ENCODE measurements around the gene NPSR1.

NPSR1 gene

DNA sequence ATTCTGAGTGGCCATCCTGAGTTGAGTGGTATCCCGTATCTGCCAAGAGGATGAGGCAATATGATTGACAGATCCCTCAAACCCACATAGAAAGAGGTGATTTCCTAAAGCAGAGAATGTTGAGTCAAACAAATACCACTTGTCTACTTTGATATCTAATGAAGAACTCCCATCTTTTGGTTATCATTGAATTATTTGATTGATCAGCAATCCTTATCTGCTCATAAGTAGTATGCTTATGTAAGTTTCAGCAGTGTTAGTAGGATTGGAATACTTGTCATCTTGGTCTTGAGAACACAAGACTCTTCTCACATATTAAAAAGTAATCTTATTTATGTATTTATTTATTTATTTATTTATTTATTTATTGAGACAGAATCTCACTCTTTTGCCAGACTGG is 231.9 kb downstream of the NPSR1 start:
- no peak for FAIRE-seq
- no peak for TF ChIP-seq TAF1 (IDR thresholded peaks at IDR 0.05; ENCODE audit: borderline replicate concordance, low read depth, low read length)
- no peak for TF ChIP-seq POLR2AphosphoS5 (IDR thresholded peaks at IDR 0.05; ENCODE audit: low read depth, low read length)
- TF ChIP-seq POLR2A (IDR thresholded peaks at IDR 0.05; ENCODE audit: low read depth, low read length), result no peak
- no peak for DNase-seq (ENCODE audit: insufficient read length)

DNA sequence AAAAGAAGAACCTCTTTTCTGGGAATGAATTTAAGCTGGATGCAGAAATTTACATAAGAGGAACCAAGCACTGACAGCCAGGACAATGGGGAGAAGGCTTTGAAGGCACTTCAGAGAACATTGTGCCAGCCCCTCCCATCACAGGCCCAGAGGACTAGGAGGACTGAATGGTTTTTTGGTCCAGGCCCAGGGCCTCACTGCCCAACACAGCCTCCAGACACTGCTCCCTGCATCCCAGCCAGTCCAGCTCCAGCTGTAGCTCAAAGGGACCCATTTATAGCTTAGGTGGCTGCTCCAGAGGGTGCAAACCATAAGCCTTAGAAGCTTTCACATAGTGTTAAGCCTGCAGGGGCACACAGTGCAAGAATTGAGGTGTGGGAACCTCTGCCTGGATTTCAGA is 237.2 kb downstream of the NPSR1 start:
- TF ChIP-seq POLR2A (IDR thresholded peaks at IDR 0.05; ENCODE audit: low read depth, low read length) (no peak), POLR2AphosphoS5 (IDR thresholded peaks at IDR 0.05; ENCODE audit: low read depth, low read length) (no peak), TAF1 (IDR thresholded peaks at IDR 0.05; ENCODE audit: borderline replicate concordance, low read depth, low read length) (no peak)
- DNase-seq (ENCODE audit: insufficient read length), result no peak
- FAIRE-seq, result no peak
